Loucy (cell line): ENCODE measurements around the gene KIF26A.

Experiments used
- H2AFZ ChIP-seq: fragments of 200-600 bp; sonication (generic); 2 replicates; pipeline ENCODE4 v1.6.0; 2016; ENCODE audit warnings: antibody characterized with exemption, mild to moderate bottlenecking, low read length, moderate library complexity
- H3F3A ChIP-seq: fragments of 200-600 bp; 2 replicates; pipeline ENCODE4 v1.6.0; 2016; ENCODE audit warnings: antibody characterized with exemption, low read depth, mild to moderate bottlenecking
- H3K27me3 ChIP-seq: fragments of 200-600 bp; sonication (generic); 2 replicates; pipeline ENCODE4 v1.6.1; 2014; ENCODE audit warnings: low read length, mild to moderate bottlenecking; ENCODE audit not compliant: insufficient read depth, poor library complexity, severe bottlenecking
- H3K36me3 ChIP-seq: fragments of 200-600 bp; sonication (generic); 2 replicates; pipeline ENCODE4 v1.6.1; 2016; ENCODE audit warnings: low read length; ENCODE audit not compliant: insufficient read depth
- H3K4me1 ChIP-seq: fragments of 200-600 bp; sonication (generic); 2 replicates; pipeline ENCODE4 v1.5.1; 2014; ENCODE audit warnings: low read length, mild to moderate bottlenecking; ENCODE audit not compliant: insufficient read depth, poor library complexity, severe bottlenecking
- H3K4me2 ChIP-seq: fragments of 200-600 bp; sonication (generic); 2 replicates; pipeline ENCODE4 v1.6.0; 2014; ENCODE audit warnings: antibody characterized with exemption, low read length, low read depth, mild to moderate bottlenecking; ENCODE audit not compliant: poor library complexity, severe bottlenecking
- H3K4me3 ChIP-seq: fragments of 200-600 bp; sonication (generic); 2 replicates; pipeline ENCODE4 v1.5.1; 2014; ENCODE audit warnings: low read length, mild to moderate bottlenecking, mixed read lengths; ENCODE audit not compliant: poor library complexity, severe bottlenecking
- H3K79me2 ChIP-seq: fragments of 200-600 bp; sonication (generic); 2 replicates; pipeline ENCODE4 v1.6.1; 2014; ENCODE audit warnings: low read length; ENCODE audit not compliant: insufficient read depth
- H3K9ac ChIP-seq: fragments of 200-600 bp; sonication (generic); 2 replicates; pipeline ENCODE4 v1.6.0; 2014; ENCODE audit warnings: mild to moderate bottlenecking, low read depth, low read length, moderate library complexity; ENCODE audit not compliant: poor library complexity, severe bottlenecking
- H3K9me2 ChIP-seq: fragments of 200-600 bp; sonication (generic); replicated peaks from 2 replicates; pipeline ENCODE4 v1.6.1; 2016; ENCODE audit warnings: low read depth, low read length, mixed read lengths
- H3K9me3 ChIP-seq: fragments of 200-600 bp; sonication (generic); 2 replicates; pipeline ENCODE4 v1.6.1; 2014; ENCODE audit warnings: mild to moderate bottlenecking, antibody characterized with exemption, low read length, low read depth; ENCODE audit not compliant: insufficient read depth
- H4K20me1 ChIP-seq: fragments of 200-600 bp; sonication (generic); 2 replicates; pipeline ENCODE4 v1.6.0; 2014; ENCODE audit warnings: antibody characterized with exemption, low read length, mild to moderate bottlenecking; ENCODE audit not compliant: insufficient read depth, poor library complexity, severe bottlenecking
- CTCF ChIP-seq: fragments of 200-600 bp; sonication (generic); conservative IDR thresholded peaks from 2 replicates; pipeline ENCODE4 v1.5.1; 2014; ENCODE audit warnings: mild to moderate bottlenecking, antibody characterized with exemption, low read length
- EZH2phosphoT487 ChIP-seq: fragments of 200-600 bp; IDR thresholded peaks from 2 replicates; pipeline ENCODE4 v1.6.1; 2018; ENCODE audit warnings: antibody characterized with exemption, mild to moderate bottlenecking, moderate library complexity, borderline replicate concordance

KIF26A gene

GRCh38 chr14:104145826-104146601, 7.6 kb downstream of the KIF26A start:
- H3F3A ChIP-seq: no peaks in the 10 kb centered on the region
- H3K9me2 ChIP-seq: no peaks in the 10 kb centered on the region
- H2AFZ ChIP-seq: no peak overlapping the region
- TF ChIP-seq CTCF (no peak), EZH2phosphoT487 (no peak)
- no peak overlapping the region for H3K4me3 ChIP-seq
- no peaks in the 10 kb centered on the region for H3K9me3 ChIP-seq
- no peaks in the 10 kb centered on the region for H3K36me3 ChIP-seq
- no peaks in the 10 kb centered on the region for H3K27me3 ChIP-seq
- no peak overlapping the region for H3K4me2 ChIP-seq
- no peaks in the 10 kb centered on the region for H4K20me1 ChIP-seq
- no peaks in the 10 kb centered on the region for H3K79me2 ChIP-seq
- H3K9ac ChIP-seq: no peak overlapping the region
- no peaks in the 10 kb centered on the region for H3K4me1 ChIP-seq

GRCh38 chr14:104146651-104147345, 8.4 kb downstream of the KIF26A start:
- Histone ChIP-seq H3K9ac (no peak overlapping the region), H3K4me2 (no peak overlapping the region), H3K79me2 (no peaks in the 10 kb centered on the region), H3K4me1 (no peaks in the 10 kb centered on the region), H3K9me3 (no peaks in the 10 kb centered on the region), H2AFZ (no peak overlapping the region), H3K4me3 (no peak overlapping the region), H3K9me2 (no peaks in the 10 kb centered on the region), H3K27me3 (no peaks in the 10 kb centered on the region), H4K20me1 (no peaks in the 10 kb centered on the region), H3F3A (no peaks in the 10 kb centered on the region), H3K36me3 (no peaks in the 10 kb centered on the region)
- TF ChIP-seq CTCF (no peak), EZH2phosphoT487 (no peak)

GRCh38 chr14:104147346-104148125, 9.1 kb downstream of the KIF26A start:
- no peaks in the 10 kb centered on the region for H3K79me2 ChIP-seq
- no peaks in the 10 kb centered on the region for H3K36me3 ChIP-seq
- no peaks in the 10 kb centered on the region for H3K9me3 ChIP-seq
- H3K27me3 ChIP-seq: no peaks in the 10 kb centered on the region
- no peak overlapping the region for H3K9ac ChIP-seq
- H3K9me2 ChIP-seq: no peaks in the 10 kb centered on the region
- TF ChIP-seq CTCF: no peak
- TF ChIP-seq EZH2phosphoT487: no peak
- no peaks in the 10 kb centered on the region for H3K4me1 ChIP-seq
- H3F3A ChIP-seq: no peaks in the 10 kb centered on the region
- H3K4me3 ChIP-seq: no peak overlapping the region
- no peak overlapping the region for H2AFZ ChIP-seq
- no peaks in the 10 kb centered on the region for H4K20me1 ChIP-seq
- no peak overlapping the region for H3K4me2 ChIP-seq
